Fibroblast of lung (primary cell): Measurements from ENCODE around the gene ITGB1BP1. TPM values are rescaled to one million over a fixed set of nuclear protein-coding genes. Genes with fewer than 3 reads are reported as not detected.

ENCODE experiments used
- DNase-seq, 2 donors: peaks; one replicate each; pipeline versions ENCODE4 v3.0.0 to v3.0.0-alpha.2; 2010; ENCODE audit warnings: low read depth in 2 of 2
- H2AFZ ChIP-seq: 2 replicates; pipeline ENCODE4 v1.5.1; 2012; ENCODE audit warnings: low read length, control low read depth, inconsistent platforms
- H3K27ac ChIP-seq: 2 replicates; pipeline ENCODE4 v1.5.1; 2011; ENCODE audit warnings: low read length, control low read depth; ENCODE audit not compliant: insufficient read depth
- H3K27me3 ChIP-seq: 2 replicates; pipeline ENCODE4 v1.5.1; 2011; ENCODE audit warnings: mild to moderate bottlenecking, low read length; ENCODE audit not compliant: control insufficient read depth, insufficient read depth
- H3K36me3 ChIP-seq: 2 replicates; pipeline ENCODE4 v1.5.1; 2011; ENCODE audit warnings: low read length; ENCODE audit not compliant: control insufficient read depth, insufficient read depth
- H3K4me1 ChIP-seq: 2 replicates; pipeline ENCODE4 v1.5.1; 2011; ENCODE audit warnings: low read length; ENCODE audit not compliant: control insufficient read depth, insufficient read depth; ENCODE audit errors: extremely low read depth
- H3K4me2 ChIP-seq: 2 replicates; pipeline ENCODE4 v1.5.1; 2011; ENCODE audit warnings: low read length, control low read depth; ENCODE audit not compliant: insufficient read depth; ENCODE audit errors: extremely low read depth
- H3K4me3 ChIP-seq, 4 experiments: fragments of 200-600 bp in 1 of 4; sonication (generic) in 1 of 4; replicated peaks in 1 of 4; 2 replicates each; pipeline ENCODE4 v1.5.1; 2011 to 2016; ENCODE audit warnings: low read length in 4 of 4, low read depth in 3 of 4, mild to moderate bottlenecking in 3 of 4, control low read depth in 2 of 4, inconsistent platforms in 1 of 4, mixed read lengths in 1 of 4; ENCODE audit not compliant: insufficient read depth in 1 of 4; ENCODE audit errors: control extremely low read depth in 1 of 4
- H3K79me2 ChIP-seq: 2 replicates; pipeline ENCODE4 v1.5.1; 2012; ENCODE audit warnings: mild to moderate bottlenecking, low read length, inconsistent platforms; ENCODE audit not compliant: control insufficient read depth, insufficient read depth
- H3K9ac ChIP-seq: 2 replicates; pipeline ENCODE4 v1.5.1; 2011; ENCODE audit warnings: mild to moderate bottlenecking, low read length, control low read depth; ENCODE audit not compliant: insufficient read depth
- H3K9me3 ChIP-seq: 2 replicates; pipeline ENCODE4 v1.5.1; 2012; ENCODE audit warnings: low read depth, low read length; ENCODE audit not compliant: control insufficient read depth, insufficient read depth
- H4K20me1 ChIP-seq: 2 replicates; pipeline ENCODE4 v1.5.1; 2011; ENCODE audit warnings: low read length; ENCODE audit not compliant: control insufficient read depth, insufficient read depth; ENCODE audit errors: extremely low read depth
- CTCF ChIP-seq, 2 donors: IDR thresholded peaks in 1 of 2; conservative IDR thresholded peaks in 1 of 2; 1 replicate in 1 of 2; 2 replicates in 1 of 2; pipeline ENCODE4 v1.5.1; 2011 to 2012; ENCODE audit warnings: low read length in 2 of 2, control low read depth in 1 of 2, inconsistent platforms in 1 of 2, low read depth in 1 of 2, mild to moderate bottlenecking in 1 of 2
- EZH2 ChIP-seq: IDR thresholded peaks from 2 replicates; pipeline ENCODE4 v1.5.1; 2012; ENCODE audit warnings: low read length, control low read depth, mild to moderate bottlenecking; ENCODE audit errors: missing control alignments
- polyA plus RNA-seq, 2 donors: library from polyadenylated mRNA; depleted of rRNA in 1 of 2; stranded (reverse) in 1 of 2; unstranded in 1 of 2; fragments of >200 nt; gene quantifications; 2 replicates each; pipeline ENCODE4 v1.2.1, GENCODE V29; 2011 to 2012; ENCODE audit warnings: missing spikeins in 1 of 2
- total RNA-seq: library from RNA; depleted of rRNA; stranded (reverse); fragments of >200 nt; gene quantifications from 2 replicates; pipeline ENCODE4 v1.2.1, GENCODE V29; 2014

The ITGB1BP1 gene
- total and polyA plus RNA-seq, 2 donors (not counting 1 experiment from before 2014, with no cell fraction given): 44.6 to 131 TPM

GRCh38 chr2:9388950-9389911 is 34.1 kb downstream of the ITGB1BP1 start:
- H4K20me1 ChIP-seq: no peaks in the 10 kb centered on the region
- H3K27me3 ChIP-seq: no peaks in the 10 kb centered on the region
- no peaks in the 10 kb centered on the region for H3K9me3 ChIP-seq
- no peak for DNase-seq
- no peak overlapping the region for H2AFZ ChIP-seq
- no peak overlapping the region for H3K4me2 ChIP-seq
- TF ChIP-seq CTCF (conservative IDR thresholded peaks at IDR 0.05 in 1 of 2, IDR thresholded peaks at IDR 0.05 in 1 of 2; ENCODE audit: low read depth in 1 of 2, low read length in 2 of 2): no peak
- TF ChIP-seq EZH2: no peak
- no peak overlapping the region for H3K27ac ChIP-seq
- no peak overlapping the region for H3K4me3 ChIP-seq
- H3K36me3 ChIP-seq: peaks cover 9% of the 10 kb centered on the region
- no peaks in the 10 kb centered on the region for H3K79me2 ChIP-seq
- no peaks in the 10 kb centered on the region for H3K4me1 ChIP-seq
- H3K9ac ChIP-seq: no peak overlapping the region

GRCh38 chr2:9388199-9388681 is 35.1 kb downstream of the ITGB1BP1 start:
- Histone ChIP-seq H2AFZ (no peak overlapping the region), H4K20me1 (no peaks in the 10 kb centered on the region), H3K4me2 (no peak overlapping the region), H3K4me1 (no peaks in the 10 kb centered on the region), H3K4me3 (no peak overlapping the region), H3K79me2 (no peaks in the 10 kb centered on the region), H3K27me3 (no peaks in the 10 kb centered on the region), H3K9me3 (no peaks in the 10 kb centered on the region), H3K36me3 (peaks cover 9% of the 10 kb centered on the region), H3K9ac (no peak overlapping the region), H3K27ac (no peak overlapping the region)
- DNase-seq: no peak
- no peak for TF ChIP-seq CTCF (conservative IDR thresholded peaks at IDR 0.05 in 1 of 2, IDR thresholded peaks at IDR 0.05 in 1 of 2; ENCODE audit: low read depth in 1 of 2, low read length in 2 of 2)
- no peak for TF ChIP-seq EZH2

- Histone ChIP-seq H3K9ac (no peak overlapping the region), H3K79me2 (no peaks in the 10 kb centered on the region), H3K27ac (no peak overlapping the region), H3K36me3 (peaks cover 7% of the 10 kb centered on the region), H3K27me3 (no peaks in the 10 kb centered on the region), H2AFZ (no peak overlapping the region), H4K20me1 (no peaks in the 10 kb centered on the region), H3K4me1 (peaks cover 7% of the 10 kb centered on the region), H3K9me3 (no peaks in the 10 kb centered on the region), H3K4me2 (no peak overlapping the region), H3K4me3 (no peak overlapping the region)
- TF ChIP-seq CTCF (conservative IDR thresholded peaks at IDR 0.05 in 1 of 2, IDR thresholded peaks at IDR 0.05 in 1 of 2; ENCODE audit: low read depth in 1 of 2, low read length in 2 of 2) (no peak), EZH2 (no peak)
- DNase-seq: peak in 1 of 2 donors; percentile 57
These were observed 37.5 kb downstream of the ITGB1BP1 start for GRCh38 chr2:9385841-9386240.
